Adrenal gland (tissue), 5 donors: Measurements from ENCODE around the gene CYP26B1.

ENCODE experiments used
- CTCF ChIP-seq, 6 experiments: fragments of 450-650 bp in 4 of 6; fragments of 200-600 bp in 2 of 6; sonication (generic) in 1 of 6; IDR thresholded peaks; 1 replicate in 5 of 6; 2 replicates in 1 of 6; pipeline versions ENCODE4 v1.5.1 to v1.8.0; 2016 to 2021; ENCODE audit warnings: antibody characterized with exemption in 6 of 6, mild to moderate bottlenecking in 2 of 6, moderate library complexity in 1 of 6
- POLR2A ChIP-seq, 2 donors: fragments of 450-650 bp; IDR thresholded peaks; one replicate each; pipeline ENCODE4 v1.6.1; 2017; ENCODE audit warnings: antibody characterized with exemption in 2 of 2, mild to moderate bottlenecking in 2 of 2, moderate library complexity in 1 of 2
- donor health status: DM: no; HTN: no; CAD: no.

GRCh38 chr2:72155737-72156136, 8.1 kb upstream of the CYP26B1 start:
- no peak for TF ChIP-seq CTCF (IDR thresholded peaks at IDR 0.05)
- TF ChIP-seq POLR2A (IDR thresholded peaks at IDR 0.05), result no peak
